Activated gamma-delta T cell (primary cell): ENCODE results near the gene TCF7L1.

Source experiments
- DNase-seq: peaks from one replicate; lab custom pipeline; 2025; lab: John Stamatoyannopoulos, UW

The TCF7L1 gene

GRCh38 chr2:85162746-85163301 is 29.6 kb downstream of the TCF7L1 start:
- DNase-seq, result no peak

- no peak for DNase-seq
These were observed 30.5 kb downstream of the TCF7L1 start for GRCh38 chr2:85163675-85164074.

- no peak for DNase-seq
These were observed 31.0 kb downstream of the TCF7L1 start for GRCh38 chr2:85164145-85164569.

- no peak for DNase-seq
These were observed 32.0 kb downstream of the TCF7L1 start for GRCh38 chr2:85165088-85165690.

- no peak for DNase-seq
These were observed 32.8 kb downstream of the TCF7L1 start for GRCh38 chr2:85166021-85166420.

GRCh38 chr2:85167479-85167878 is 34.3 kb downstream of the TCF7L1 start:
- DNase-seq, result no peak

- no peak for DNase-seq
These were observed 35.8 kb downstream of the TCF7L1 start for GRCh38 chr2:85168942-85169341.

- no peak for DNase-seq
These were observed 36.4 kb downstream of the TCF7L1 start for GRCh38 chr2:85169581-85169980.

GRCh38 chr2:85170938-85171475 is 37.8 kb downstream of the TCF7L1 start:
- no peak for DNase-seq

- no peak for DNase-seq
These were observed 38.7 kb downstream of the TCF7L1 start for GRCh38 chr2:85171916-85172315.

- no peak for DNase-seq
These were observed 40.7 kb downstream of the TCF7L1 start for GRCh38 chr2:85173909-85174308.

GRCh38 chr2:85174943-85175342 is 41.8 kb downstream of the TCF7L1 start:
- no peak for DNase-seq

GRCh38 chr2:85175369-85176299 is 42.4 kb downstream of the TCF7L1 start:
- DNase-seq, result no peak

- no peak for DNase-seq
These were observed 44.0 kb downstream of the TCF7L1 start for GRCh38 chr2:85177031-85177824.

GRCh38 chr2:85178154-85178553 is 45.0 kb downstream of the TCF7L1 start:
- DNase-seq, result no peak

- no peak for DNase-seq
These were observed 45.8 kb downstream of the TCF7L1 start for GRCh38 chr2:85178980-85179411.

GRCh38 chr2:85179541-85179940 is 46.3 kb downstream of the TCF7L1 start:
- DNase-seq, result no peak

GRCh38 chr2:85180322-85181133 is 47.3 kb downstream of the TCF7L1 start:
- DNase-seq, result no peak

- no peak for DNase-seq
These were observed 48.0 kb downstream of the TCF7L1 start for GRCh38 chr2:85181134-85181631.

- no peak for DNase-seq
These were observed 48.8 kb downstream of the TCF7L1 start for GRCh38 chr2:85181844-85182456.
